Measurements from ENCODE around the gene CHD9. TPM values are rescaled to one million over a fixed set of nuclear protein-coding genes. Genes with fewer than 3 reads are reported as not detected.

The CHD9 gene
- total and polyA plus RNA-seq, 4 donors: 6.2 to 46.6 (median 32.5) TPM

- no peak for TF ChIP-seq EGR1 (IDR thresholded peaks at IDR 0.05; ENCODE audit: low read depth in 2 of 2)
- TF ChIP-seq RAD21 (IDR thresholded peaks at IDR 0.05): no peak
- Histone ChIP-seq H3K36me3 (ENCODE audit: control insufficient read depth in 4 of 4, insufficient read depth in 3 of 4, low read depth in 1 of 4, low read length in 3 of 4) (no peaks in the 10 kb centered on the region), H3K27me3 (ENCODE audit: control insufficient read depth in 4 of 4, insufficient read depth in 4 of 4, low read length in 3 of 4) (no peaks in the 10 kb centered on the region), H3K9ac (ENCODE audit: low read depth in 1 of 2, low read length in 2 of 2) (no peak overlapping the region), H3K4me1 (ENCODE audit: control insufficient read depth in 4 of 4, insufficient read depth in 4 of 4, low read length in 3 of 4) (no peaks in the 10 kb centered on the region), H3K9me3 (ENCODE audit: control insufficient read depth in 4 of 4, low read length in 3 of 4) (no peaks in the 10 kb centered on the region), H3K4me3 (ENCODE audit: low read depth in 1 of 3, low read length in 3 of 3) (no peak overlapping the region), H3K27ac (ENCODE audit: low read depth in 1 of 2, low read length in 2 of 2) (no peak overlapping the region)
- DNase-seq (ENCODE audit: low spot score): no peak
- WGBS: 29% methylated on average over 1 of the region's 1 CpG
These were observed 57.2 kb downstream of the CHD9 start for GRCh38 chr16:53112015-53112414.

GRCh38 chr16:53115047-53115446 is 60.3 kb downstream of the CHD9 start:
- Histone ChIP-seq H3K4me1 (ENCODE audit: control insufficient read depth in 4 of 4, insufficient read depth in 4 of 4, low read length in 3 of 4) (no peaks in the 10 kb centered on the region), H3K9ac (ENCODE audit: low read depth in 1 of 2, low read length in 2 of 2) (no peak overlapping the region), H3K4me3 (ENCODE audit: low read depth in 1 of 3, low read length in 3 of 3) (no peak overlapping the region), H3K27me3 (ENCODE audit: control insufficient read depth in 4 of 4, insufficient read depth in 4 of 4, low read length in 3 of 4) (no peaks in the 10 kb centered on the region), H3K36me3 (ENCODE audit: control insufficient read depth in 4 of 4, insufficient read depth in 3 of 4, low read depth in 1 of 4, low read length in 3 of 4) (no peaks in the 10 kb centered on the region), H3K9me3 (ENCODE audit: control insufficient read depth in 4 of 4, low read length in 3 of 4) (no peaks in the 10 kb centered on the region), H3K27ac (ENCODE audit: low read depth in 1 of 2, low read length in 2 of 2) (no peak overlapping the region)
- 92% methylated on average over 2 of the region's 2 CpGs for WGBS
- no peak for DNase-seq (ENCODE audit: low spot score)
- TF ChIP-seq JUND (IDR thresholded peaks at IDR 0.05): no peak
- TF ChIP-seq RAD21 (IDR thresholded peaks at IDR 0.05): no peak
- TF ChIP-seq FOXA2 (IDR thresholded peaks at IDR 0.05): no peak
- no peak for TF ChIP-seq FOXA1 (IDR thresholded peaks at IDR 0.05)
- no peak for TF ChIP-seq TAF1 (conservative IDR thresholded peaks at IDR 0.05)
- no peak for TF ChIP-seq ATF3 (IDR thresholded peaks at IDR 0.05)
- TF ChIP-seq HNF4A (conservative IDR thresholded peaks at IDR 0.05): no peak
- no peak for TF ChIP-seq GABPA (IDR thresholded peaks at IDR 0.05 in 1 of 2, conservative IDR thresholded peaks at IDR 0.05 in 1 of 2)
- no peak for TF ChIP-seq EGR1 (IDR thresholded peaks at IDR 0.05; ENCODE audit: low read depth in 2 of 2)
- no peak for TF ChIP-seq RXRA (IDR thresholded peaks at IDR 0.05)
- TF ChIP-seq, protein P1, sequence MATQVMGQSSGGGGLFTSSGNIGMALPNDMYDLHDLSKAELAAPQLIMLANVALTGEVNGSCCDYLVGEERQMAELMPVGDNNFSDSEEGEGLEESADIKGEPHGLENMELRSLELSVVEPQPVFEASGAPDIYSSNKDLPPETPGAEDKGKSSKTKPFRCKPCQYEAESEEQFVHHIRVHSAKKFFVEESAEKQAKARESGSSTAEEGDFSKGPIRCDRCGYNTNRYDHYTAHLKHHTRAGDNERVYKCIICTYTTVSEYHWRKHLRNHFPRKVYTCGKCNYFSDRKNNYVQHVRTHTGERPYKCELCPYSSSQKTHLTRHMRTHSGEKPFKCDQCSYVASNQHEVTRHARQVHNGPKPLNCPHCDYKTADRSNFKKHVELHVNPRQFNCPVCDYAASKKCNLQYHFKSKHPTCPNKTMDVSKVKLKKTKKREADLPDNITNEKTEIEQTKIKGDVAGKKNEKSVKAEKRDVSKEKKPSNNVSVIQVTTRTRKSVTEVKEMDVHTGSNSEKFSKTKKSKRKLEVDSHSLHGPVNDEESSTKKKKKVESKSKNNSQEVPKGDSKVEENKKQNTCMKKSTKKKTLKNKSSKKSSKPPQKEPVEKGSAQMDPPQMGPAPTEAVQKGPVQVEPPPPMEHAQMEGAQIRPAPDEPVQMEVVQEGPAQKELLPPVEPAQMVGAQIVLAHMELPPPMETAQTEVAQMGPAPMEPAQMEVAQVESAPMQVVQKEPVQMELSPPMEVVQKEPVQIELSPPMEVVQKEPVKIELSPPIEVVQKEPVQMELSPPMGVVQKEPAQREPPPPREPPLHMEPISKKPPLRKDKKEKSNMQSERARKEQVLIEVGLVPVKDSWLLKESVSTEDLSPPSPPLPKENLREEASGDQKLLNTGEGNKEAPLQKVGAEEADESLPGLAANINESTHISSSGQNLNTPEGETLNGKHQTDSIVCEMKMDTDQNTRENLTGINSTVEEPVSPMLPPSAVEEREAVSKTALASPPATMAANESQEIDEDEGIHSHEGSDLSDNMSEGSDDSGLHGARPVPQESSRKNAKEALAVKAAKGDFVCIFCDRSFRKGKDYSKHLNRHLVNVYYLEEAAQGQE (IDR thresholded peaks at IDR 0.05): no peak
- TF ChIP-seq CTCF (IDR thresholded peaks at IDR 0.05; ENCODE audit: low read depth, low read length, missing input control): no peak
- TF ChIP-seq, protein P2, sequence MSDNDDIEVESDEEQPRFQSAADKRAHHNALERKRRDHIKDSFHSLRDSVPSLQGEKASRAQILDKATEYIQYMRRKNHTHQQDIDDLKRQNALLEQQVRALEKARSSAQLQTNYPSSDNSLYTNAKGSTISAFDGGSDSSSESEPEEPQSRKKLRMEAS (IDR thresholded peaks at IDR 0.05): no peak
- TF ChIP-seq SP1 (IDR thresholded peaks at IDR 0.05): no peak
- no peak for TF ChIP-seq NR2F2 (IDR thresholded peaks at IDR 0.05)

Data from liver (tissue), 9 donors.